Measurements from ENCODE around the gene NDUFA11.

The NDUFA11 gene

DNA sequence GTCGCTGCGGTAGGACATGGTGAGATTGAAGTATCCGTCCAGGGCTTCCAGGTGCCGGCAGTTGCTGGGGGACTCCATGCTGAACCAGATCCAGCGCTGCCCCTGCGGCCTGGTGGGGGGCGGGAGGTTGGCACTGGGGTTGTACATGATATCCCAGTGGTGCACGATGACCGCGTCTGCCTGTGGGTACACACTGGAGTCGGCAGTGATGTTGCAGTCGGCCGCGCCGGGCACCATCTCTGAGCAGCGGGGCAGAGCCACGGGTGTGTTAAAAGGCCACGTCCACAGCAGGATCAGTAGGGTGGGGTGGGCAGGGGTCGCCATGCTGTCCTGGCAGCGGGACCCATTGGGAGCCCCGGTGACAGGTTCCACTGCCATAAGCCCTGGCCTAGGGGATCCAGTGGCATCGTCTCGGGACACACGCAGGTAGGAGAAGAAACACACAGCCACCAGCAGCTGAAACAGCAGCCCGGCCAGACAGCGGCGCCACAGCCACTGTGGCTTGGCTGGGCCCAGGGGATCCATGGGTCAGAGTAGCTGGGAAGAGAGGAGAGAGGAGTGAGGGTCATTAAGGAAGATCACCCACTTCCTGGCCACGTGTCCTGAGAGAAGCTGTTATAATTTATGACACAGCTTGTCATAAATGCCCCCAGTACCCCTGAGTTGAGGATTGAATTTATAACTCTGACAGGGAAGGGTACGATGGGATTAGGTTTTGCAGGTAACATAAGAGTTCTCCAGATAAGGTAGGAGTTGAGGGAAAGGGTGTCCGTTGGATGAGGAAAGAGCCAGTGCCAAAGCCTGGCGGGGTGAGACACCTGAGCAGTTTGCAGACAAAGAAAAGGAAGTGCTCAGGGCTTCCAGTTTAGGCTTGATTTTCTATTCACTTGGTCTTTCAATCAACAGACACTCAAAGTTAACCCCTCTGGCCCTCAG is 36.1 kb downstream of the NDUFA11 start:
- no CpG with 5 or more reads among the region's 31 CpGs for WGBS, 2 donors (ENCODE audit: extremely low coverage in 2 of 2, insufficient read length in 2 of 2, insufficient replicate concordance in 1 of 2)
- H4K8ac ChIP-seq (ENCODE audit: low read depth, low read length) = no peak overlapping the region
- no peak for DNase-seq (ENCODE audit: low spot score)

DNA sequence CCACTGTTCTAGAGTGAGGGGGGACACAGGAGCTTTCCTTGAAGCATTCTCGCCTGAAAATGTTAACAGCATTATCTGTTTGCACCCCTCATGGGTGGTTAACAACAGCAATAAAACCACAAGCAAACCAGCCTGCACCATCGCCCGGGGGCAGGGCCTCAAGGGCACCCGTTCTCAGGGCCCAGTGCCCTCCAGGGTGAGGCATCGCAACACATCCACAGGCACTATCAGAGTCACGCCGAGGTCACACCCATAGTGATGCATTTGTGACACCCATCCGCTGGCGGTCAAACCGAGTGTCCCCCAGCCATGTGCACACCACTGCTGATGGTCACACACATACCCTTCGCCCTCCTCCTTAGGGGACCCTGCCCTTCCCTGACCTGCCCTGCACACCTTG is 37.8 kb downstream of the NDUFA11 start:
- no peak overlapping the region for H4K8ac ChIP-seq (ENCODE audit: low read depth, low read length)
- WGBS, 2 donors (ENCODE audit: extremely low coverage in 2 of 2, insufficient read length in 2 of 2, insufficient replicate concordance in 1 of 2) = no CpG with 5 or more reads among the region's 11 CpGs
- peaks cover 0 to 3% (median 0%) of the 10 kb centered on the region in 3 experiments for H3K27me3 ChIP-seq (ENCODE audit: control insufficient read depth in 3 of 3, insufficient read depth in 3 of 3, low read depth in 1 of 3, low read length in 3 of 3)

More for the DNA sequence above, 36.1 kb downstream of the NDUFA11 start:
- Histone ChIP-seq H3K27ac (replicated peaks; ENCODE audit: low read length) (no peak overlapping the region), H2AK5ac (ENCODE audit: low read depth, low read length) (no peak overlapping the region), H2BK12ac (ENCODE audit: low read length) (no peak overlapping the region), H3K4me1 (ENCODE audit: control insufficient read depth in 2 of 2, insufficient read depth in 1 of 2, low read depth in 1 of 2, low read length in 2 of 2) (peaks cover 0 to 3% of the 10 kb centered on the region in 2 donors), H3K9ac (ENCODE audit: low read depth, low read length, poor library complexity) (no peak overlapping the region), H3K18ac (ENCODE audit: low read length) (no peak overlapping the region), H3K36me3 (replicated peaks in 1 of 2; ENCODE audit: control insufficient read depth in 2 of 2, insufficient read depth in 2 of 2, low read length in 2 of 2) (no peaks in the 10 kb centered on the region), H3K23ac (ENCODE audit: low read depth, low read length, poor library complexity) (peak overlapping the region; percentile 73), H2BK120ac (ENCODE audit: low read depth, low read length) (no peak overlapping the region), H3K4me2 (ENCODE audit: insufficient read depth, low read length, poor library complexity, severe bottlenecking) (no peak overlapping the region), H2BK5ac (ENCODE audit: low read length) (no peak overlapping the region), H3K14ac (ENCODE audit: low read length) (no peak overlapping the region), H3K9me3 (replicated peaks in 1 of 2; ENCODE audit: control insufficient read depth in 2 of 2, insufficient read depth in 1 of 2, low read depth in 1 of 2, low read length in 2 of 2) (no peaks in the 10 kb centered on the region), H3K79me1 (ENCODE audit: low read depth, low read length) (peaks cover 2% of the 10 kb centered on the region), H2BK15ac (ENCODE audit: low read length) (no peak overlapping the region), H3K4ac (ENCODE audit: low read length) (no peak overlapping the region), H2AFZ (ENCODE audit: low read length) (peak overlapping the region; percentile 59), H3K27me3 (ENCODE audit: control insufficient read depth in 3 of 3, insufficient read depth in 3 of 3, low read depth in 1 of 3, low read length in 3 of 3) (peaks cover 0 to 3% (median 0%) of the 10 kb centered on the region in 3 experiments), H3K4me3 (ENCODE audit: low read length in 2 of 2) (no peak overlapping the region), H4K91ac (ENCODE audit: low read depth, low read length, poor library complexity) (no peak overlapping the region)

DNA sequence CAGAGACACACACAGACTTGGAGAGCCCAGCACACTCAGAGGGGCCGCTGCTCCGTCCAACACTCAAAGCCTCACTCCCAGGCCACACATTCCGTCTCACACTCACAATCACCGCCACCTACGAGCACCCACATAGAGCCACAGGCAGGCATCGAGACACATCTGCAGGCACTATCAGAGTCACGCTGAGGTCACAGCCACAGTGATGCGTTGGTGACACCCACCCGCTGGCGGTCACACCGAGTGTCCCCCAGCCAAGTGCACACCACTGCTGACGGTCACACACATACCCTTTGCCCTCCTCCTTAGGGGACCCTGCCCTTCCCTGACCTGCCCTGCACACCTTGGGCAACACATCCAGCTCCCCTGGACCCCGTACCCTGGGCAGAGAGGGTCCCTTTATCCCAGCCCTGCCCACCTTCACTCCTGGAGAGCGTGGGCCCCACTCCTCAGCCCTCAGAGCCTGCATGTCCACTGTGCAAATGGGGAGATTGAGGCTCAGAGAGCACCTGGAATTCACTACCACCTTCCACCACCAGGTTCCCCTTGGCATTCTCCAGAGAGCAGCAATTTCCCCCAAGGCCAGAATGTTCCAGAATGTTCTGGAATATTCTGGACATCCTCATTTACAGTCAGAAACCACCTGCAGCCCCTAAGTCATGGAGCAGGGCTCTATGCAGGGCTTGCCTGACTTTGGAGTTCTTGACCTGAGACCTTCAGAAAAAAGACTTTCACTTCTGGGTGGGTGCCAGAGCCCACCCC is 38.7 kb downstream of the NDUFA11 start:
- Histone ChIP-seq H3K18ac (ENCODE audit: low read length) (peak overlapping the region; percentile 64), H4K91ac (ENCODE audit: low read depth, low read length, poor library complexity) (no peak overlapping the region), H2BK15ac (ENCODE audit: low read length) (peak overlapping the region; percentile 33), H3K9ac (ENCODE audit: low read depth, low read length, poor library complexity) (peak overlapping the region; percentile 67), H2BK120ac (ENCODE audit: low read depth, low read length) (no peak overlapping the region), H2AFZ (ENCODE audit: low read length) (no peak overlapping the region), H4K8ac (ENCODE audit: low read depth, low read length) (peak overlapping the region; percentile 17), H3K79me1 (ENCODE audit: low read depth, low read length) (peaks cover 2% of the 10 kb centered on the region), H3K27me3 (ENCODE audit: control insufficient read depth in 3 of 3, insufficient read depth in 3 of 3, low read depth in 1 of 3, low read length in 3 of 3) (peaks cover 0 to 3% (median 0%) of the 10 kb centered on the region in 3 experiments), H3K23ac (ENCODE audit: low read depth, low read length, poor library complexity) (peak overlapping the region; percentile 52), H3K4me2 (ENCODE audit: insufficient read depth, low read length, poor library complexity, severe bottlenecking) (no peak overlapping the region), H2AK5ac (ENCODE audit: low read depth, low read length) (peak overlapping the region; percentile 75), H3K27ac (replicated peaks; ENCODE audit: low read length) (no peak overlapping the region), H3K4ac (ENCODE audit: low read length) (no peak overlapping the region), H3K4me3 (ENCODE audit: low read length in 2 of 2) (no peak overlapping the region), H2BK5ac (ENCODE audit: low read length) (no peak overlapping the region), H3K14ac (ENCODE audit: low read length) (peak overlapping the region; percentile 94), H3K36me3 (replicated peaks in 1 of 2; ENCODE audit: control insufficient read depth in 2 of 2, insufficient read depth in 2 of 2, low read length in 2 of 2) (no peaks in the 10 kb centered on the region), H3K9me3 (replicated peaks in 1 of 2; ENCODE audit: control insufficient read depth in 2 of 2, insufficient read depth in 1 of 2, low read depth in 1 of 2, low read length in 2 of 2) (no peaks in the 10 kb centered on the region), H3K4me1 (ENCODE audit: control insufficient read depth in 2 of 2, insufficient read depth in 1 of 2, low read depth in 1 of 2, low read length in 2 of 2) (peaks cover 0 to 3% of the 10 kb centered on the region in 2 donors), H2BK12ac (ENCODE audit: low read length) (peak overlapping the region; percentile 78)
- no CpG with 5 or more reads among the region's 14 CpGs for whole genome bisulfite sequencing, 2 donors (ENCODE audit: extremely low coverage in 2 of 2, insufficient read length in 2 of 2, insufficient replicate concordance in 1 of 2)
- DNase-seq (ENCODE audit: low spot score) = no peak

More for the DNA sequence above, 37.8 kb downstream of the NDUFA11 start:
- Histone ChIP-seq H3K4me1 (ENCODE audit: control insufficient read depth in 2 of 2, insufficient read depth in 1 of 2, low read depth in 1 of 2, low read length in 2 of 2) (peaks cover 0 to 3% of the 10 kb centered on the region in 2 donors), H3K4me2 (ENCODE audit: insufficient read depth, low read length, poor library complexity, severe bottlenecking) (no peak overlapping the region), H4K91ac (ENCODE audit: low read depth, low read length, poor library complexity) (no peak overlapping the region), H2AK5ac (ENCODE audit: low read depth, low read length) (no peak overlapping the region), H2BK5ac (ENCODE audit: low read length) (no peak overlapping the region), H2AFZ (ENCODE audit: low read length) (no peak overlapping the region), H3K4me3 (ENCODE audit: low read length in 2 of 2) (peak overlapping the region in 1 of 2 donors; percentile 22), H3K4ac (ENCODE audit: low read length) (no peak overlapping the region), H3K27ac (replicated peaks; ENCODE audit: low read length) (no peak overlapping the region), H3K23ac (ENCODE audit: low read depth, low read length, poor library complexity) (no peak overlapping the region), H2BK15ac (ENCODE audit: low read length) (no peak overlapping the region), H3K79me1 (ENCODE audit: low read depth, low read length) (peaks cover 2% of the 10 kb centered on the region), H2BK120ac (ENCODE audit: low read depth, low read length) (no peak overlapping the region), H2BK12ac (ENCODE audit: low read length) (no peak overlapping the region), H3K18ac (ENCODE audit: low read length) (no peak overlapping the region), H3K9ac (ENCODE audit: low read depth, low read length, poor library complexity) (peak overlapping the region; percentile 21), H3K36me3 (replicated peaks in 1 of 2; ENCODE audit: control insufficient read depth in 2 of 2, insufficient read depth in 2 of 2, low read length in 2 of 2) (no peaks in the 10 kb centered on the region), H3K9me3 (replicated peaks in 1 of 2; ENCODE audit: control insufficient read depth in 2 of 2, insufficient read depth in 1 of 2, low read depth in 1 of 2, low read length in 2 of 2) (no peaks in the 10 kb centered on the region), H3K14ac (ENCODE audit: low read length) (no peak overlapping the region)
- DNase-seq (ENCODE audit: low spot score) = no peak
